NCI-H1436 treated with DMSO at 0.1 percent for 48 hours (cell line): ENCODE results near the gene KCNS1.

Source experiments
- DNase-seq: peaks from one replicate; lab custom pipeline; 2025; lab: John Stamatoyannopoulos, UW

The KCNS1 gene

GRCh38 chr20:45049438-45049837 is 51.5 kb downstream of the KCNS1 start:
- DNase-seq: no peak

GRCh38 chr20:45047581-45048119 is 53.3 kb downstream of the KCNS1 start:
- DNase-seq: no peak

- DNase-seq: no peak
Measured at GRCh38 chr20:45044601-45045000, 56.3 kb downstream of the KCNS1 start.

- no peak for DNase-seq
Measured at GRCh38 chr20:45044084-45044573, 56.8 kb downstream of the KCNS1 start.

- DNase-seq: no peak
Measured at GRCh38 chr20:45042978-45043377, 57.9 kb downstream of the KCNS1 start.
